Activated CD4-positive, alpha-beta memory T cell treated with anti-CD3 and anti-CD28 coated beads for 36 hours (primary cell): Measurements from ENCODE around the gene FAM83D. TPM values are rescaled to one million over a fixed set of nuclear protein-coding genes. Genes with fewer than 3 reads are reported as not detected.

Experiments
- CTCF ChIA-PET: fragments of 350-600 bp; sonication (Branson Sonifier 250); formaldehyde crosslinking; loops from one replicate; lab custom pipeline; 2021; ENCODE audit warnings: antibody characterized with exemption, inconsistent platforms; lab: Charles Lee
- POLR2A ChIA-PET: fragments of 350-600 bp; sonication (Branson Sonifier 250); formaldehyde crosslinking; loops from one replicate; lab custom pipeline; 2021; ENCODE audit warnings: antibody characterized with exemption; lab: Charles Lee
- DNase-seq: peaks from one replicate; pipeline ENCODE4 v3.0.0-alpha.2; 2020
- H3K27ac Mint-ChIP-seq: one replicate; pipeline ENCODE4 v1.8.0; 2021; ENCODE audit warnings: mixed read lengths
- H3K27me3 Mint-ChIP-seq: one replicate; pipeline ENCODE4 v1.8.0; 2021; ENCODE audit warnings: mixed read lengths
- H3K36me3 Mint-ChIP-seq: one replicate; pipeline ENCODE4 v1.8.0; 2021; ENCODE audit warnings: mixed read lengths
- H3K4me1 Mint-ChIP-seq: one replicate; pipeline ENCODE4 v1.8.0; 2021; ENCODE audit warnings: low read depth, mixed read lengths
- H3K4me3 Mint-ChIP-seq: one replicate; pipeline ENCODE4 v1.8.0; 2021; ENCODE audit warnings: mild to moderate bottlenecking, mixed read lengths
- H3K9me3 Mint-ChIP-seq: one replicate; pipeline ENCODE4 v1.8.0; 2021; ENCODE audit warnings: mixed read lengths
- intact Hi-C: fragments of 100-400 bp; cut with micrococcal nuclease; formaldehyde crosslinking; loops from one replicate; pipeline ENCODE4 v1.15.1; 2023
- total RNA-seq, 2 experiments: library from RNA; stranded (reverse); gene quantifications; one replicate each; pipeline ENCODE4 v1.2.3, GENCODE V29; 2021

FAM83D gene
- total RNA-seq, 2 experiments from 2014 or later: 11.1 to 11.2 TPM

DNA sequence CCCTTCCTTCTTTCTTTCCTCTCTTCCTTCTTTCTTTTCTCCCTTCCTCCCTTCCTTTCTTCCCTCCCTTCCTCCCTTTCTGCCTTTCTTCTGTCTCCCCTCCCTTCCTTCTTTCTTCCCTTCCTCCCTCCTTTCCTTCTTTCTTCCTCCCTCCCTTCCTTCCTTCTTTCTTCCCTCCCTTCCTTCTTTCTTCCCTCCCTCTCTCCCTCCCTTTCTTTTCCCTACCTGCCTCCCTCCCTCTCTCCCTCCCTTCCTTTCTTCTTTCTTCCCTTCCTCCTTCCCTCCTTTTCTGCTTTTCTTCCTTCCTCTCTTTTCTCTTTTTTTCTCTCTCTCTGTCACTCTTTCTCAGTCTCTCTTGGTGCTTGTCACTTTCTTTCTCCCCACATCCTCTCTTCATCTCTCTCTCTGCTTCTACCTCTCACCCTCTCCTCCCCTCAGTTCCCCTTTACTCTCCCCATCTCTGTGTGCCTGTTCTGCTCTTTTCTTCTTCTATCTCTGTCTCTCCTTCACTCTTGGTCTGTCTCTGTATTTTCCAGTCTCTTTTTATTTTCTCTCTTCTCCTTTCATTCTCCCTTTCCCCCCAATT lies 30.1 kb upstream of the FAM83D start:
- Mint-ChIP-seq H3K4me3 (no peak overlapping the region), H3K27ac (peak overlapping the region; percentile 21), H3K36me3 (peaks cover 49% of the 10 kb centered on the region), H3K4me1 (peaks cover 37% of the 10 kb centered on the region), H3K9me3 (no peaks in the 10 kb centered on the region), H3K27me3 (no peaks in the 10 kb centered on the region)
- intact Hi-C loops: no loop called here
- no peak for DNase-seq
- CTCF ChIA-PET: interaction anchor here (1.7 kb wide), 1 partner anchor 262 kb away, joined by 4 read pairs; no protein-coding TSS in a partner anchor
- POLR2A ChIA-PET: no interaction called here

DNA sequence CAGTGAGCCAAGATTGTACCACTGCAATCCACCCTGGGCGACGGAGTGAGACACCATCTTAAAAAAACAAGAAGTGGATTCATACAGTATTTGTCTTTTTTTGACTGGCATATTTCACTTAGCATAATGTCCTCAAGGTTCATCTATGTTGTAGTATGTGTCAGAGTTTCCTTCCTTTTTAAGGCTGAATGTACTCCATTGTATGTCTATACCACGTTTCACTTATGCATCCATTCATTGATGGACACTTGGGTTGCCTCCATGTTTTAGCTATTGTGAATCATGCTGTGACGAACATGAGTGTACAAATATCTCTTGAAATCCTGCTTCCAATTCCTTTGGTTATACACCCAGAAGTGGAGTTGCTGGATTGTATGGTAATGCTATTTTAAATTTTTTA lies 28.9 kb upstream of the FAM83D start:
- no peak for DNase-seq
- ChIA-PET POLR2A (no interaction called here), CTCF (interaction anchor here (0.6 kb wide), 1 partner anchor 171 kb away, joined by 3 read pairs; no protein-coding TSS in a partner anchor)
- Mint-ChIP-seq H3K4me3 (no peak overlapping the region), H3K27me3 (no peaks in the 10 kb centered on the region), H3K36me3 (peaks cover 56% of the 10 kb centered on the region), H3K27ac (peak overlapping the region; percentile 8), H3K4me1 (peaks cover 31% of the 10 kb centered on the region), H3K9me3 (no peaks in the 10 kb centered on the region)
- intact Hi-C loops: no loop called here

DNA sequence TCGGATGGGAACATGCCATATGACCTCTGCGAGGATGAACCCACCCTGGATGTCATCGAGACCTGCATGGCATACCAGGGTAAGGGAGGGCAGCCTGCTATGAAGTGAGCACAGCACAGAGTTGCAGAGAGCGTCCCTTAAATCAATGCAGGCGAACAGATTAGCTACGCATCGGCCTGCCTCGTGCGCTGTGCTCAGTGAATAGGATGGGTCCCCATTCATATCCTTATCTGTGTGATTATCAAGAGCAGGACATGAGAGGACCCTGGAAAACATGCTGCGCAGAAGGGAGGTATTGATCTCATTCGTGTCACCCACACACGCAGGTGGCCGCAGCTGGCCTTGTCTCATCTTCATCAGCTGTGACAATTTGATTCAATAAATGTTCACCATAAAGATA lies 25.6 kb upstream of the FAM83D start:
- H3K36me3 Mint-ChIP-seq: peaks cover 72% of the 10 kb centered on the region
- no peak overlapping the region for H3K4me3 Mint-ChIP-seq
- POLR2A ChIA-PET: interaction anchor here (0.8 kb wide), 1 partner anchor 152 kb away, joined by 3 read pairs; the partner anchor contains the start of gene ACTR5
- no peaks in the 10 kb centered on the region for H3K9me3 Mint-ChIP-seq
- H3K4me1 Mint-ChIP-seq: peaks cover 12% of the 10 kb centered on the region
- H3K27ac Mint-ChIP-seq: no peak overlapping the region
- CTCF ChIA-PET: no interaction called here
- no peaks in the 10 kb centered on the region for H3K27me3 Mint-ChIP-seq
- intact Hi-C loops: no loop called here
- no peak for DNase-seq

DNA sequence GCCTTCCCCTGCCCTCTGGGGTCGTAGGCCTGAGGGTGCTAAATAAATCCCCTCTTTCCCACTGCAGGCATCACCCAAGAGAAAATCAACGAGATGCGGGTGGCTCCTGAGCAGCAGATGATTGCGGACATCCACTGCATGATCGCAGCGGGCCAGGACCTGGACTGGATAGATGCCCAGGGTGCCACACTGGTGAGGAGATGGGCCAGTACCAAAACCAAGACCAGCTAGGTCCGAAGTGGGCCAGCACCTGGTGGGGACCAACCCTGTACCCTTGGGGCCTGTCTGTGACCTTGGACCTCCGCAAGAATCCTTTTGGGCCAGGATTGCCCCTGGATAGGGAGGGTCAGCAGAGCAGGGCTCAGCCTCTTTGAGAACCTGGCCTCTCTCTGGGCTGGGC lies 23.6 kb upstream of the FAM83D start:
- DNase-seq: no peak
- H3K4me3 Mint-ChIP-seq: no peak overlapping the region
- no peaks in the 10 kb centered on the region for H3K27me3 Mint-ChIP-seq
- no peaks in the 10 kb centered on the region for H3K9me3 Mint-ChIP-seq
- no peak overlapping the region for H3K27ac Mint-ChIP-seq
- ChIA-PET CTCF (no interaction called here), POLR2A (no interaction called here)
- peaks cover 5% of the 10 kb centered on the region for H3K4me1 Mint-ChIP-seq
- peaks cover 73% of the 10 kb centered on the region for H3K36me3 Mint-ChIP-seq
- intact Hi-C loops: no loop called here

DNA sequence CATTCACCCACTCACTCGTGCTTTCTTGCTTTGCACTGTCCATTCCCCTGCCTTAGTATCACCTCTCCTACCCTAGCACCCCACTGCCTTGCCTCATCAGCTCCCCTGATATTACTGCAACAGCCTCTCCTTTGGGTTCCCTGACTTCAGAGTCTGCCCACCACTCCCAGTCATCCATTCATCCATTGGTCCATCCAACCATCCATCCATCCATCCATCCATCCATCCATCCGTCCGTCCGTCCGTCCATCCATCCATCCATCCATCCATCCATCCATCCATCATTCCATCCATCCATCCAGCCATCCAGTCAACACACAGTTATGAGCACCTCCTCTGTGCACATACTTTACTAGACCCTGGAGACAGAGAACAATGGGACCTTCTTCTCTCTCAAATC lies 22.9 kb upstream of the FAM83D start:
- intact Hi-C loops: no loop called here
- H3K27me3 Mint-ChIP-seq: no peaks in the 10 kb centered on the region
- peaks cover 5% of the 10 kb centered on the region for H3K4me1 Mint-ChIP-seq
- H3K4me3 Mint-ChIP-seq: no peak overlapping the region
- H3K9me3 Mint-ChIP-seq: no peaks in the 10 kb centered on the region
- no peak for DNase-seq
- H3K36me3 Mint-ChIP-seq: peaks cover 69% of the 10 kb centered on the region
- ChIA-PET CTCF (no interaction called here), POLR2A (no interaction called here)
- H3K27ac Mint-ChIP-seq: no peak overlapping the region

DNA sequence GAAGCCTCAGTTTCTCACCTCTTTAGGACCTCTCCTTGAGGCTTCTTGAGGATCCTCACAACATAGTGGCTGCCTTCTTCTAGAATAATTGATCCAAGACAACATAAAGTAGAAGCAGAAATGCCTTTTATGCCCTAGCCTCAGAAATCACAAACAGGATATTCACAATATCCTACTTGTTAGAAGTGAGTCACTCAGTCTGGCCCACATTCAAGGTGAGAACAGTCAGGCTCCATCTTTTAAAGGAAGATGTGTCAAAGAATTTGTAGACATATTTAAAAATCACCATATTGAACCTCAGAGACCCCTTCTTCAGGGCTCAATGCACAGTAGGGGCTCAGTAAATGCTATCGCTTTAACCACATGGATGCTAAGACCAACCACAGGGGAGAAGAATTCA lies 20.8 kb upstream of the FAM83D start:
- Mint-ChIP-seq H3K27ac (peak overlapping the region; percentile 47), H3K36me3 (peaks cover 67% of the 10 kb centered on the region), H3K4me1 (peaks cover 5% of the 10 kb centered on the region), H3K27me3 (no peaks in the 10 kb centered on the region), H3K9me3 (no peaks in the 10 kb centered on the region), H3K4me3 (no peak overlapping the region)
- ChIA-PET POLR2A (no interaction called here), CTCF (interaction anchor here (1.0 to 1.9 kb wide), 3 partner anchors 12 to 144 kb away, joined by 3 to 10 read pairs (median 4); partner anchors contain the start of gene FAM83D)
- no peak for DNase-seq
- intact Hi-C loops: no loop called here

DNA sequence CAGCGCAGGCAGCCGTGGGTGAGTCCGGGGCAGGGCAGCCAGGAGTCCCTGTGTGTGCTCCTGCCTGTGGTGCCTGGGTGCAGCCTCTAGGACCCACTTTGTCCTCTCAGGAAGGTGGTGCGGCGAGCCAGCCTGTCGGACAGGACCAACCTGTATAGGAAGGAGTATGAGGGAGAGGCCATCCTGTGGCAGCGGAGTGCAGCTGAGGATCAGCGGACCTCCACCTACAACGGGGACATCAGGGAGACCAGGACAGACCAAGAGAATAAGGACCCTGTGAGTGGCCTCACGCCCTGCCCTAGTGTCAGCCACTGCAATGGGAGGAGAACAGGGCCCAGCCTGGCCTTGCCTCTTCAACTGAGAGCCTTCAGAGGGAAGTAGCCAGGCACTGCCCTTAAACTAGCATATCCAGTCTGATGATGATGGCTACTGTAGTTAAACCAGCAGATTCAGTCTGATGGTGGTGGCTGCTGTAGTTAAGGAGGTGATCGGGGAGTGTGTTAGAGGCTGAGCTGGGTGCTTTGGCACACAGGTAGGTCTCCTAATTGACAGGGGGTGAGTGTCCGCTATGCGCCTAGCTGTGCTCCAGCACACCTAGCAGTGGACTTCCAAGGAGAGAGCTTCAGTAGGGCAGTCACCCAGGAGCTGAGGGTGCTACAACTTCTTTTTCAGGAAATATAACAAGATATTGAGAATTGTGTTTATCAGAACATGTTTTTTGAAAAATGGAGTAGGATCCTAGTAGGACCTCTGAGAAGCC lies 18.1 kb upstream of the FAM83D start:
- H3K4me1 Mint-ChIP-seq: peaks cover 5% of the 10 kb centered on the region
- H3K4me3 Mint-ChIP-seq: no peak overlapping the region
- H3K9me3 Mint-ChIP-seq: no peaks in the 10 kb centered on the region
- intact Hi-C loops: no loop called here
- no peak for DNase-seq
- CTCF ChIA-PET: interaction anchor here (1.2 kb wide), 1 partner anchor 250 kb away, joined by 3 read pairs; no protein-coding TSS in a partner anchor
- H3K36me3 Mint-ChIP-seq: peaks cover 48% of the 10 kb centered on the region
- POLR2A ChIA-PET: no interaction called here
- no peak overlapping the region for H3K27ac Mint-ChIP-seq
- H3K27me3 Mint-ChIP-seq: no peaks in the 10 kb centered on the region

DNA sequence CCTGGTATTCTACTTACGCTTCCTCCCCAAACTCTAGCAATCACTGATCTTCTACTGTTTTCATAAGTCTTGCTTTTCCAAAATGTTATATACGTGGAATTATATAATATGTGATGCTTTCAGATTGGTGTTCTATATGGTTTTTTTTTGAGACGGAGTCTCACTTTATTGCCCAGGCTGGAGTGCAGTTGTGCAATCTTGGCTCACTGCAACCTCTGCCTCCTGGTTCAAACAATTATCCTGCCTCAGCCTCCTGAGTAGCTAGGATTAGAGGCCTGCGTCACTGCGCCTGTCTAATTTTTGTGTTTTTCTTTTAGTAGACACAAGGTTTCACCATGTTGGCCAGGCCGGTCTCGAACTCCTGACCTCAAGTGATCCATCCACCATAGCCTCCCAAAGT lies 10.9 kb upstream of the FAM83D start:
- Mint-ChIP-seq H3K27ac (no peak overlapping the region), H3K27me3 (no peaks in the 10 kb centered on the region), H3K9me3 (no peaks in the 10 kb centered on the region), H3K4me1 (no peaks in the 10 kb centered on the region), H3K4me3 (no peak overlapping the region), H3K36me3 (peaks cover 31% of the 10 kb centered on the region)
- CTCF ChIA-PET: no interaction called here
- DNase-seq: no peak
- intact Hi-C loops: no loop called here
- POLR2A ChIA-PET: no interaction called here

DNA sequence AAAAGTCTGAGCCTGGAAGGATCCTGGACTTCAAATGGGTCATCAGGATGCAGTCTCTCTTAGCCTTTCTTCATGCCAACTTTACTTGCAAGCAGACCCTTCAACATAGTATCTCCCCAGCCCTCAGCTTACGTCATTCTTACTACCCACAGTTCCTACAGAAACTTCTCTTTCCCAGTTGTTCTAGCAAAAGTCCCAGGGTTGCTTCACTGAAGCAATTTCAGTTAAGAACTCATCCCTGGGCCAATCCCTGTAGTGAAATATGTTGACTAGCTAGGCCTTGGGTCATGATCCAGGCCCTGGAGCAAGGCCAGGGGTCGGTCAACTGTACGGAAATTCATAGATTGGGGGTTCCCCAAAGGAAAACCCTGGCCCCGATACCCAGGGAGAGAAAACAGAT lies 8.6 kb upstream of the FAM83D start:
- DNase-seq: no peak
- peaks cover 31% of the 10 kb centered on the region for H3K36me3 Mint-ChIP-seq
- no peak overlapping the region for H3K27ac Mint-ChIP-seq
- POLR2A ChIA-PET: no interaction called here
- intact Hi-C loops: no loop called here
- no peaks in the 10 kb centered on the region for H3K27me3 Mint-ChIP-seq
- H3K9me3 Mint-ChIP-seq: no peaks in the 10 kb centered on the region
- no peaks in the 10 kb centered on the region for H3K4me1 Mint-ChIP-seq
- CTCF ChIA-PET: interaction anchor here (1.1 to 1.5 kb wide), 3 partner anchors 9 to 188 kb away, joined by 3 to 7 read pairs (median 3); partner anchors contain the start of gene FAM83D
- H3K4me3 Mint-ChIP-seq: no peak overlapping the region

DNA sequence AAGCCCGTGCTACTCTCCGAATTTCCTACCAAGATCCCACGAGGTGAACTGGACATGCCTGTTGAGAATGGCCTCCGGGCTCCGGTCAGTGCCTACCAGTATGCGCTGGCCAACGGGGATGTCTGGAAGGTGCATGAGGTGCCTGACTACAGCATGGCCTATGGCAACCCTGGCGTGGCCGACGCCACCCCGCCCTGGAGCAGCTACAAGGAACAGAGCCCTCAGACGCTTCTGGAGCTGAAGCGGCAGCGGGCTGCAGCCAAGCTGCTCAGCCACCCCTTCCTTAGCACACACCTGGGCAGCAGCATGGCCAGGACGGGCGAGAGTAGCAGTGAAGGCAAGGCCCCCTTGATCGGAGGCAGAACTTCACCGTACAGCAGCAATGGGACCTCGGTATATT lies 8.0 kb upstream of the FAM83D start:
- intact Hi-C loops: no loop called here
- POLR2A ChIA-PET: no interaction called here
- H3K4me1 Mint-ChIP-seq: no peaks in the 10 kb centered on the region
- DNase-seq: no peak
- no peaks in the 10 kb centered on the region for H3K9me3 Mint-ChIP-seq
- no peak overlapping the region for H3K27ac Mint-ChIP-seq
- H3K27me3 Mint-ChIP-seq: no peaks in the 10 kb centered on the region
- H3K4me3 Mint-ChIP-seq: no peak overlapping the region
- CTCF ChIA-PET: interaction anchor here (1.1 to 1.4 kb wide), 2 partner anchors 25 to 189 kb away, joined by 3 to 7 read pairs; no protein-coding TSS in a partner anchor
- H3K36me3 Mint-ChIP-seq: peaks cover 31% of the 10 kb centered on the region

DNA sequence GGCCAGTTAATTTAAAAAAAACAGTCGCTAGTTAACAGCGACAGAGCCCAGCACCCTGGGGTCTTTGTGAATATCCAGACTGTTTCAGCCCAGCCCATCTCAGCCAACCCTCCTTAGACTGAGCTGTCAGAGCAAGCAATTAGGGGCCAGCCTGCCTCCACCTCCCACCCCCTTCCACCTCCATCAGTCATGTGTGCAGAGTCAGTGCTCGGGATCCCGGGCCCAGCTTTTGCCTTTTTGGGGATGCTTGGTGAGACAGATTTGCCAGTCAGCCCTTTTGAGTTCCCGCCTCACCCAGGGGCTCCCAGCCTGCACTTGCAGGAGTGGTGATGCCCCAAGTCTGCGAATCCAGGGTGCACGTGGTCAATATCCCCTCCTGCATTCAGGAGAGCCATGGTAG lies 6.5 kb upstream of the FAM83D start:
- Mint-ChIP-seq H3K4me1 (no peaks in the 10 kb centered on the region), H3K36me3 (peaks cover 25% of the 10 kb centered on the region), H3K27me3 (no peaks in the 10 kb centered on the region), H3K4me3 (no peak overlapping the region), H3K9me3 (no peaks in the 10 kb centered on the region), H3K27ac (no peak overlapping the region)
- intact Hi-C loops: no loop called here
- no peak for DNase-seq
- ChIA-PET CTCF (interaction anchor here (0.6 to 1.4 kb wide), 2 partner anchors 27 to 53 kb away, joined by 3 to 5 read pairs; no protein-coding TSS in a partner anchor), POLR2A (no interaction called here)

DNA sequence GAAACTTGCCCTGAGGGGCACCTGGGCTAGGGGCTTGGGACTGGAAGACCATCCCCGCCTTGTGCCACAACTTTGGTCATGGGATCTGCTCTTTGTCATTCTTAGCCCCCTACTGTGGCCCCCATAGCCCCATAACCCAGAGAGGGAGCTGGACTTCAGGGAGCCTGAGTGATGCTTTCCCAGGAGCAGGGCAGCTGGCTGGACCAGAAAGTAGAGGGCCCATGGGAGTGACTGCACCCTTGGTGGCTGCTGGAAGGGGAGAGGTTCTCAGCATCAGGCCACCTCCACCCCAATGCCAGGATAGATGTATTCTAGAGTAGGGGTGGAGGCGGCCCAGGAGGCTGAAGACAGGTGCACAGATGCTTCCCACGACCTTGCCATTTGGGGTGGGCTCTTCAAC lies 5.8 kb upstream of the FAM83D start:
- Mint-ChIP-seq H3K4me3 (no peak overlapping the region), H3K4me1 (no peaks in the 10 kb centered on the region), H3K36me3 (peaks cover 20% of the 10 kb centered on the region), H3K27me3 (no peaks in the 10 kb centered on the region), H3K27ac (no peak overlapping the region), H3K9me3 (no peaks in the 10 kb centered on the region)
- intact Hi-C loops: no loop called here
- no peak for DNase-seq
- CTCF ChIA-PET: interaction anchor here (0.6 to 1.4 kb wide), 2 partner anchors 27 to 206 kb away, joined by 3 to 5 read pairs; no protein-coding TSS in a partner anchor
- POLR2A ChIA-PET: no interaction called here
